Measurements from ENCODE around the gene SYCP1.
"Not testable (repeated sequence)": the region's sequence is repeated elsewhere in the genome, so short reads cannot be mapped to it uniquely, and the experiment has no call there.

SYCP1 gene

DNA sequence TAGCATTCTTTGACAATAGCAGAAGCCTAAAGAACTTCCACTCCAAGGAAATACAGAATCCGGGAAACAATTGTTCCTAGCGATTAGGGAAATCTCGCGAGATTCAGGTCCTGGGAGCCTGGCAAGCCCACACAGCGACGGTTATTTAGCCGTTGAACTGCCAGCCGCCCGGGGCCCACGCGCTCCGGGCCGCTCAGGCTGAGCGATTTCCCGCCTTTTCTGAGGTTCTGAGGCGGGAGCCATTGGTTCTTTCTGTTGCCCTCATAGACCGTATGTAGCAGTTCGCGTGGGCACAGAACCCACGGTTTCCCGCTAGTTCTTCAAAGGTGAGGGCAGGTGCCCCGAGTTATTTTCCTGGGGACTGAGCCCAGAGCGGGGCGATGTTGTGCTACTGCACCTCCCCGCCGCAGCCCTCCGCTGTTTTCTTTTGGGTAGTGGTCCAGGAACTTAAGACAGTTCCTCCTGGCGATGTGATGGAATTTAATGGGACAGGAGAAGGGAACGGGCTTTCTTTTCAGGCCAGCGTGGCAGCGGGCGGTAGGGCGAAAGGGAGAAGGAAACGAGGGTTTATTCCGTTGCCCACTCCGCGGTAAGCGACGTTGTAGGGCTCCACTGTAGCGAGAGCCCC is at the start of gene SYCP1:
TSS of gene SYCP1 (plus strand) at position 171 of the 628 bp plus-strand sequence. CDS start 602 bp downstream, outside the sequence.
- H3K4me3 ChIP-seq (replicated peaks in 1 of 2; ENCODE audit: low read depth in 2 of 2, low read length in 2 of 2): no peak within 1 kb of the TSS
- DNase-seq (ENCODE audit: low read depth in 2 of 2): no peak
- TF ChIP-seq, protein P1, sequence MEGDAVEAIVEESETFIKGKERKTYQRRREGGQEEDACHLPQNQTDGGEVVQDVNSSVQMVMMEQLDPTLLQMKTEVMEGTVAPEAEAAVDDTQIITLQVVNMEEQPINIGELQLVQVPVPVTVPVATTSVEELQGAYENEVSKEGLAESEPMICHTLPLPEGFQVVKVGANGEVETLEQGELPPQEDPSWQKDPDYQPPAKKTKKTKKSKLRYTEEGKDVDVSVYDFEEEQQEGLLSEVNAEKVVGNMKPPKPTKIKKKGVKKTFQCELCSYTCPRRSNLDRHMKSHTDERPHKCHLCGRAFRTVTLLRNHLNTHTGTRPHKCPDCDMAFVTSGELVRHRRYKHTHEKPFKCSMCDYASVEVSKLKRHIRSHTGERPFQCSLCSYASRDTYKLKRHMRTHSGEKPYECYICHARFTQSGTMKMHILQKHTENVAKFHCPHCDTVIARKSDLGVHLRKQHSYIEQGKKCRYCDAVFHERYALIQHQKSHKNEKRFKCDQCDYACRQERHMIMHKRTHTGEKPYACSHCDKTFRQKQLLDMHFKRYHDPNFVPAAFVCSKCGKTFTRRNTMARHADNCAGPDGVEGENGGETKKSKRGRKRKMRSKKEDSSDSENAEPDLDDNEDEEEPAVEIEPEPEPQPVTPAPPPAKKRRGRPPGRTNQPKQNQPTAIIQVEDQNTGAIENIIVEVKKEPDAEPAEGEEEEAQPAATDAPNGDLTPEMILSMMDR (IDR thresholded peaks at IDR 0.05; ENCODE audit: low read depth, low read length): no peak

DNA sequence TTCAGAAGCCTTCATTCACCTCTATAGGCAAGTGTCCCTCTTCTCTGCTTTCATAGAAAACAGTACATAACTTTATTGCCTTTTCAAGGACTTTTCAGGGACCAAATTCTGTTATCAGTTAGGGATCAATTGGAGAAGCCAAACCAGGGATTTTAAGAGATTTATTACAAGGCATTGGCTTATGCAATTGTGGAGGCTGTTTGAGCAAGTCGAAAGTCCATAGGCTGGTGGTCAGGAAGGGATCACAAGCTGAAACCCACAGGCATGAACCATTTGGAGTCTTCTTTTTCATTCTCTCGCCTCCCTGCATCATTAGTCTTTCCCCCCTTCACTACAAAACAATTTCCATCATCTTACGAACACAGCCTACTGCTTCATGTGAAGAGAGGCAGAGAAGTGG is 34.8 kb upstream of the SYCP1 start:
- no peak overlapping the region for H3K4me3 ChIP-seq (replicated peaks in 1 of 2; ENCODE audit: low read depth in 2 of 2, low read length in 2 of 2)
- TF ChIP-seq, protein P1 (IDR thresholded peaks at IDR 0.05; ENCODE audit: low read depth, low read length): no peak
- no peak for DNase-seq (ENCODE audit: low read depth in 2 of 2)

GRCh38 chr1:114820392-114820791 is 34.3 kb upstream of the SYCP1 start:
- no peak for DNase-seq (ENCODE audit: low read depth in 2 of 2)
- H3K4me3 ChIP-seq (replicated peaks in 1 of 2; ENCODE audit: low read depth in 2 of 2, low read length in 2 of 2): no peak overlapping the region
- TF ChIP-seq, protein P1 (IDR thresholded peaks at IDR 0.05; ENCODE audit: low read depth, low read length): no peak

GRCh38 chr1:114821978-114822377 is 32.7 kb upstream of the SYCP1 start:
- H3K4me3 ChIP-seq (replicated peaks in 1 of 2; ENCODE audit: low read depth in 2 of 2, low read length in 2 of 2): no peak overlapping the region
- TF ChIP-seq, protein P1 (IDR thresholded peaks at IDR 0.05; ENCODE audit: low read depth, low read length): no peak
- DNase-seq (ENCODE audit: low read depth in 2 of 2): no peak

GRCh38 chr1:114828251-114828650 is 26.4 kb upstream of the SYCP1 start:
- peak in 1 of 2 donors; percentile 46 for DNase-seq (ENCODE audit: low read depth in 2 of 2)
- H3K4me3 ChIP-seq (replicated peaks in 1 of 2; ENCODE audit: low read depth in 2 of 2, low read length in 2 of 2): no peak overlapping the region
- TF ChIP-seq, protein P1 (IDR thresholded peaks at IDR 0.05; ENCODE audit: low read depth, low read length): no peak

GRCh38 chr1:114830075-114830474 is 24.6 kb upstream of the SYCP1 start:
- not testable (repeated sequence) for H3K4me3 ChIP-seq (replicated peaks in 1 of 2; ENCODE audit: low read depth in 2 of 2, low read length in 2 of 2); DNase-seq (ENCODE audit: low read depth in 2 of 2)

GRCh38 chr1:114831276-114831994 is 23.2 kb upstream of the SYCP1 start:
- no peak overlapping the region for H3K4me3 ChIP-seq (replicated peaks in 1 of 2; ENCODE audit: low read depth in 2 of 2, low read length in 2 of 2)
- no peak for DNase-seq (ENCODE audit: low read depth in 2 of 2)
- TF ChIP-seq, protein P1 (IDR thresholded peaks at IDR 0.05; ENCODE audit: low read depth, low read length): no peak
